OCI-LY7 (cell line): ENCODE data around the gene CTTNBP2NL. TPM values are rescaled to one million over a fixed set of nuclear protein-coding genes. Genes with fewer than 3 reads are reported as not detected.
A peak's percentile ranks its signal among the peaks of the same experiment; 100 is the strongest.
"Not testable (repeated sequence)": the region's sequence is repeated elsewhere in the genome, so short reads cannot be mapped to it uniquely, and the experiment has no call there.

Experiments
- BruUV-seq: library from RNA; stranded (reverse); fragments of 400-500 nt; replicated peaks from 2 replicates; lab custom pipeline; 2021; lab: Mats Ljungman, UMichigan
- CTCF ChIA-PET: fragments of 300-600 bp; sonication (Branson Sonifier 250); formaldehyde crosslinking; loops from one replicate; lab custom pipeline; 2022; ENCODE audit warnings: antibody characterized with exemption; ENCODE audit not compliant: unreplicated experiment; lab: Charles Lee
- POLR2A ChIA-PET: fragments of 300-600 bp; sonication (Branson Sonifier 250); formaldehyde crosslinking; loops from one replicate; lab custom pipeline; 2022; ENCODE audit warnings: antibody characterized with exemption; lab: Charles Lee
- DNase-seq: peaks from one replicate; pipeline ENCODE4 v3.0.0-alpha.2; 2015; ENCODE audit warnings: low spot score
- H2AFZ ChIP-seq: fragments of 200-600 bp; sonication (generic), shearing (Covaris generic); 2 replicates; pipeline ENCODE4 v1.6.1; 2014; ENCODE audit warnings: mild to moderate bottlenecking, antibody characterized with exemption, low read length, moderate library complexity
- H3K27ac ChIP-seq: fragments of 200-600 bp; sonication (generic); 2 replicates; pipeline ENCODE4 v1.5.1; 2014; ENCODE audit warnings: mixed run types, low read depth, mild to moderate bottlenecking, moderate library complexity, low read length, inconsistent platforms; ENCODE audit not compliant: poor library complexity, severe bottlenecking
- H3K36me3 ChIP-seq: fragments of 200-600 bp; sonication (generic); 2 replicates; pipeline ENCODE4 v1.6.1; 2014; ENCODE audit warnings: mild to moderate bottlenecking, antibody characterized with exemption, low read length, moderate library complexity, mixed read lengths; ENCODE audit not compliant: insufficient read depth
- H3K4me1 ChIP-seq: fragments of 200-600 bp; sonication (generic); 2 replicates; pipeline ENCODE4 v1.5.1; 2014; ENCODE audit warnings: mild to moderate bottlenecking, low read length; ENCODE audit not compliant: insufficient read depth, poor library complexity, severe bottlenecking
- H3K4me2 ChIP-seq: fragments of 200-600 bp; sonication (generic); 2 replicates; pipeline ENCODE4 v1.6.1; 2014; ENCODE audit warnings: mild to moderate bottlenecking, low read length
- H3K4me3 ChIP-seq: fragments of 200-600 bp; sonication (generic); 2 replicates; pipeline ENCODE4 v1.5.1; 2014; ENCODE audit warnings: mild to moderate bottlenecking, low read depth, low read length; ENCODE audit not compliant: poor library complexity, severe bottlenecking
- H3K79me2 ChIP-seq: fragments of 200-600 bp; sonication (generic); 2 replicates; pipeline ENCODE4 v1.6.1; 2016; ENCODE audit warnings: low read depth, mild to moderate bottlenecking, low read length, moderate library complexity, mixed read lengths; ENCODE audit not compliant: insufficient read depth
- H3K9me2 ChIP-seq: fragments of 200-600 bp; sonication (generic); 2 replicates; pipeline ENCODE4 v1.6.1; 2016; ENCODE audit warnings: mild to moderate bottlenecking, low read length, mixed read lengths; ENCODE audit not compliant: insufficient read depth
- H3K9me3 ChIP-seq: fragments of 200-600 bp; sonication (generic); 2 replicates; pipeline ENCODE4 v1.6.1; 2014; ENCODE audit warnings: mild to moderate bottlenecking, mixed run types, low read length, mixed read lengths
- H4K20me1 ChIP-seq: fragments of 200-600 bp; sonication (generic); 2 replicates; pipeline ENCODE4 v1.6.1; 2014; ENCODE audit warnings: mild to moderate bottlenecking, antibody characterized with exemption, low read length, moderate library complexity, mixed read lengths; ENCODE audit not compliant: insufficient read depth
- EZH2phosphoT487 ChIP-seq: fragments of 200-600 bp; sonication (generic); IDR thresholded peaks from 2 replicates; pipeline ENCODE4 v1.6.1; 2018; ENCODE audit warnings: low read depth, borderline replicate concordance, mild to moderate bottlenecking, mixed run types, antibody characterized with exemption, low read length, moderate library complexity, mixed read lengths
- intact Hi-C: fragments of 100-400 bp; cut with micrococcal nuclease; formaldehyde crosslinking; loops from one replicate; pipeline ENCODE4 v1.10.0; 2022; ENCODE audit not compliant: unreplicated experiment
- total RNA-seq, 2 experiments: library from RNA; depleted of rRNA in 1 of 2; stranded (reverse); fragments of >200 nt in 1 of 2; shearing (Covaris generic) in 1 of 2; gene quantifications; 2 replicates each; pipeline ENCODE4 v1.2.3, GENCODE V29; 2014 to 2022
- TF ChIP-seq, protein P1 (sequence below): fragments of 200-600 bp; sonication (generic); conservative IDR thresholded peaks from 2 replicates; pipeline ENCODE4 v1.5.1; 2014; ENCODE audit warnings: mild to moderate bottlenecking, antibody characterized with exemption, low read length, moderate library complexity, mixed read lengths

Gene CTTNBP2NL
- total RNA-seq, 2 experiments from 2014 or later = 1.5 to 8.7 TPM

DNA sequence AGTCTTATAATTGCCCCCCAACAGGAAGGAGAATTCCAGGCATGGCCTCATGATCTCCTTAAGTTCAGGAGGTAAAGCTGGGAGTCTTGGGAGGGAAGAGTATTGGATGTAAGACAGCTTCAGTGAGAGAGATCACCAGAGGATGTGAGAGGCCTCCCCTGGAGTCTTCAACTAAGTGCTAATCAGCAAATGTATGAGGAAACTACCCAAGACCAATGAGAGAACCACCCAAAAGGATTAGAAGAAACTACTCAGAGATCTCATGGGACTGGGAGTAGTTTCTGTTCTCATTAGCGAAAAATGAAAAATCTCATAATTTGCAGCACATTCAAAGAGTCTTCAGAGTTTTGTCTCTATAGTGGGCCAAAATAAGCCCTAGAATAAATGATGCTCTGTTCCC lies 76.1 kb downstream of the CTTNBP2NL start:
- H3K4me1 ChIP-seq = no peaks in the 10 kb centered on the region
- H3K9me2 ChIP-seq = no peaks in the 10 kb centered on the region
- POLR2A ChIA-PET = interaction anchor here (0.6 to 1.0 kb wide), 2 partner anchors 11 to 78 kb away, joined by 3 read pairs; no protein-coding TSS in a partner anchor
- no peaks in the 10 kb centered on the region for H3K79me2 ChIP-seq
- no peak for TF ChIP-seq EZH2phosphoT487
- TF ChIP-seq, protein P1, sequence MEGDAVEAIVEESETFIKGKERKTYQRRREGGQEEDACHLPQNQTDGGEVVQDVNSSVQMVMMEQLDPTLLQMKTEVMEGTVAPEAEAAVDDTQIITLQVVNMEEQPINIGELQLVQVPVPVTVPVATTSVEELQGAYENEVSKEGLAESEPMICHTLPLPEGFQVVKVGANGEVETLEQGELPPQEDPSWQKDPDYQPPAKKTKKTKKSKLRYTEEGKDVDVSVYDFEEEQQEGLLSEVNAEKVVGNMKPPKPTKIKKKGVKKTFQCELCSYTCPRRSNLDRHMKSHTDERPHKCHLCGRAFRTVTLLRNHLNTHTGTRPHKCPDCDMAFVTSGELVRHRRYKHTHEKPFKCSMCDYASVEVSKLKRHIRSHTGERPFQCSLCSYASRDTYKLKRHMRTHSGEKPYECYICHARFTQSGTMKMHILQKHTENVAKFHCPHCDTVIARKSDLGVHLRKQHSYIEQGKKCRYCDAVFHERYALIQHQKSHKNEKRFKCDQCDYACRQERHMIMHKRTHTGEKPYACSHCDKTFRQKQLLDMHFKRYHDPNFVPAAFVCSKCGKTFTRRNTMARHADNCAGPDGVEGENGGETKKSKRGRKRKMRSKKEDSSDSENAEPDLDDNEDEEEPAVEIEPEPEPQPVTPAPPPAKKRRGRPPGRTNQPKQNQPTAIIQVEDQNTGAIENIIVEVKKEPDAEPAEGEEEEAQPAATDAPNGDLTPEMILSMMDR = no peak
- H3K4me2 ChIP-seq = no peak overlapping the region
- no peaks in the 10 kb centered on the region for H4K20me1 ChIP-seq
- DNase-seq = no peak
- H3K27ac ChIP-seq = no peak overlapping the region
- no peaks in the 10 kb centered on the region for H3K36me3 ChIP-seq
- CTCF ChIA-PET = no interaction called here
- BruUV-seq = no TSS peak
- peaks cover 3% of the 10 kb centered on the region; the same call in 1 of the 2 replicates for H3K9me3 ChIP-seq
- H3K4me3 ChIP-seq = no peak overlapping the region
- intact Hi-C loops = no loop called here
- H2AFZ ChIP-seq = no peak overlapping the region

DNA sequence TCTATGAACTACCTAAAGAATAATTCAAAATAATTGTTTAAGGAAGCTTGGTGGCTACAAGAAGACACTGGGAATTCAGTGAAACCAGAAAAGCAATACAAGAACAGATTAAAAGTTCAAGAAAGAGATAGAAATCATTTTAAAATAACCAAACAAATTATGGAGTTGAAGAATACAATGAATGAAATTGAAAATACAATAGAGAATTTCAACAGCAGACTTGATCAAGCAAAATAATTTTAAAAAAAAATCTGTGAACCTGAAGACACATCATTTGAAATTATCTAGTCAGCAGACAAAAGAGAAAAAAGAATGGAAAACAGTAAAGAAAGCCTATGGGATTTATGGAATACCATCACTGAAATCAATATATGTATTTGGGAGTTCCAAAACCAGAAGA lies 81.5 kb downstream of the CTTNBP2NL start:
- TF ChIP-seq EZH2phosphoT487 = no peak
- TF ChIP-seq, protein P1 = no peak
- ChIA-PET CTCF (no interaction called here), POLR2A (interaction anchor here (0.7 to 1.2 kb wide), 2 partner anchors 10 to 176 kb away, joined by 3 to 7 read pairs; no protein-coding TSS in a partner anchor)
- Histone ChIP-seq H3K9me3 (peaks cover 15% of the 10 kb centered on the region), H3K36me3 (no peaks in the 10 kb centered on the region), H3K9me2 (no peaks in the 10 kb centered on the region), H3K27ac (no peak overlapping the region), H4K20me1 (no peaks in the 10 kb centered on the region), H2AFZ (no peak overlapping the region), H3K4me2 (no peak overlapping the region), H3K4me3 (no peak overlapping the region), H3K4me1 (no peaks in the 10 kb centered on the region), H3K79me2 (no peaks in the 10 kb centered on the region)
- DNase-seq = peak; percentile 8
- no TSS peak for BruUV-seq
- intact Hi-C loops = no loop called here

DNA sequence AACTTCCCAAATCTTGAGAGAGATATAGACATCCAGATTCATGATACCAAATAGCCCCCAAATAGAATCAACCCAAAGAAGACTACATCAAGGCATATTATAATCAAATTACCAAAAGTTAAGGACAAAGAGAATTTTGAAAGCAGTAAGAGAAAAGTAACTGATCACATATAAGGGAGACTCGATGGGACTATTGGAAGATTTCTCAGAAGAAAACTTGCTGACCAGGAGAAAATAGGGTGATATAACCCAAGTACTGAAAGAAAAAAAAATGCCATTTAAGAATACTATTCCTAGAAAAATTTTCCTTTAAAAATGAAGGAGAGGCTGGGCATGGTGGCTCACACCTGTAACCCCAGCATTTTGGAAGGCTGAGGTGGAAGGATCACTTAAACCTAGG lies 82.3 kb downstream of the CTTNBP2NL start:
- no peak for DNase-seq
- CTCF ChIA-PET = no interaction called here

DNA sequence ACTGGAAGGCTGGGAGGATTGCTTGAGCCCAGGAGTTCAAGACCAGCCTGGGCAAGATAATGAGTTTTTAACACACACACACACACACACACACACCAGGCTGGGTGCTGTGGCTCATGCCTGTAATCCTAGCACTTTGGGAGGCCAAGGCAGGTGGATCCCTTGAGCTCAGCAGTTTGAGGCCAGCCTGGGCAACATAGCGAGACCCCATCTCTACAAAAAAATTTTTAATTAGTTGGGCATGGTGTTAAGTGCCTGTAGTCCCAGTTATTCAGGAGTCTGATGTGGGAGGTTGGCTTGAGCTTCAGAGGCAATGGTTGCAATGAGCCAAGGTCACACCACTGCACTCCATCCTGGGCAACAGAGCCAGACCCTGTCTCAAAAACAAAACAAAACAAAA lies 90.0 kb downstream of the CTTNBP2NL start:
- CTCF ChIA-PET, H3K4me3 ChIP-seq, BruUV-seq: not testable (repeated sequence)

More for the DNA sequence above, 82.3 kb downstream of the CTTNBP2NL start:
- TF ChIP-seq, protein P1 = no peak
- TF ChIP-seq EZH2phosphoT487 = no peak
- intact Hi-C loops = no loop called here
- Histone ChIP-seq H2AFZ (no peak overlapping the region), H3K4me3 (no peak overlapping the region), H4K20me1 (no peaks in the 10 kb centered on the region), H3K4me2 (no peak overlapping the region), H3K9me3 (peaks cover 15% of the 10 kb centered on the region), H3K9me2 (no peaks in the 10 kb centered on the region), H3K79me2 (no peaks in the 10 kb centered on the region), H3K27ac (no peak overlapping the region), H3K36me3 (no peaks in the 10 kb centered on the region), H3K4me1 (no peaks in the 10 kb centered on the region)
- no TSS peak for BruUV-seq
- POLR2A ChIA-PET = interaction anchor here (1.2 kb wide), 1 partner anchor 9 kb away, joined by 7 read pairs; no protein-coding TSS in a partner anchor

More for the DNA sequence above, 90.0 kb downstream of the CTTNBP2NL start:
- H3K27ac ChIP-seq, H3K9me2 ChIP-seq, H3K4me1 ChIP-seq, H3K9me3 ChIP-seq, H3K4me2 ChIP-seq, intact Hi-C loops, H3K36me3 ChIP-seq, H3K79me2 ChIP-seq, H4K20me1 ChIP-seq, H2AFZ ChIP-seq, DNase-seq: not testable (repeated sequence)
- POLR2A ChIA-PET = interaction anchor here (0.9 kb wide), 1 partner anchor 20 kb away, joined by 3 read pairs; no protein-coding TSS in a partner anchor
